GM20000 (cell line): ENCODE results near the gene KCTD2.
"Not testable (repeated sequence)": the region's sequence is repeated elsewhere in the genome, so short reads cannot be mapped to it uniquely, and the experiment has no call there.

Source experiments
- DNase-seq: peaks from one replicate; pipeline ENCODE4 v3.0.0; 2012; ENCODE audit warnings: low spot score
- CTCF ChIP-seq: IDR thresholded peaks from 2 replicates; pipeline ENCODE4 v1.5.1; 2012; ENCODE audit warnings: mild to moderate bottlenecking, control low read depth; ENCODE audit errors: extremely low read depth, missing control alignments

The KCTD2 gene

GRCh38 chr17:75034236-75034908 is 12.7 kb upstream of the KCTD2 start:
- DNase-seq, result peak; percentile 82
- no peak for TF ChIP-seq CTCF

GRCh38 chr17:75036643-75037268 is 10.3 kb upstream of the KCTD2 start:
- no peak for DNase-seq
- TF ChIP-seq CTCF, result no peak

GRCh38 chr17:75039238-75039637 is 7.8 kb upstream of the KCTD2 start:
- no peak for DNase-seq
- no peak for TF ChIP-seq CTCF

- DNase-seq, result no peak
- TF ChIP-seq CTCF, result no peak
Observed at GRCh38 chr17:75041656-75042280, 5.3 kb upstream of the KCTD2 start.

GRCh38 chr17:75043789-75044188 is 3.2 kb upstream of the KCTD2 start:
- DNase-seq, result not testable (repeated sequence)

GRCh38 chr17:75044716-75045115 is 2.3 kb upstream of the KCTD2 start:
- no peak for DNase-seq
- no peak for TF ChIP-seq CTCF

GRCh38 chr17:75045946-75046406 is 1.0 kb upstream of the KCTD2 start:
- not testable (repeated sequence) for DNase-seq

- no peak for TF ChIP-seq CTCF
- DNase-seq, result peak; percentile 45
Observed at GRCh38 chr17:75047398-75048098, 523 bp downstream of the KCTD2 start.
